Immature natural killer cell (primary cell): Measurements from ENCODE around the gene DDX18. TPM values are rescaled to one million over a fixed set of nuclear protein-coding genes. Genes with fewer than 3 reads are reported as not detected.

Experiments used
- polyA plus RNA-seq, 3 donors: library from polyadenylated mRNA; unstranded; fragments of 300-500 nt; fragmentation: Illumina TruSeq; gene quantifications; one replicate each; pipeline ENCODE4 v1.2.3, GENCODE V29; 2021

The DDX18 gene
- polyA plus RNA-seq, 3 donors from 2014 or later: 32.2 to 51.6 (median 34.6) TPM

Other genes starting within 250 kb of the DDX18 start
- gene CCDC93, start 199.4 kb downstream of the DDX18 start, polyA plus RNA-seq: 1 to 10 TPM; 3.0 to 7.7 (median 4.2) TPM